ENCODE data around the gene NRP2.

NRP2 gene

DNA sequence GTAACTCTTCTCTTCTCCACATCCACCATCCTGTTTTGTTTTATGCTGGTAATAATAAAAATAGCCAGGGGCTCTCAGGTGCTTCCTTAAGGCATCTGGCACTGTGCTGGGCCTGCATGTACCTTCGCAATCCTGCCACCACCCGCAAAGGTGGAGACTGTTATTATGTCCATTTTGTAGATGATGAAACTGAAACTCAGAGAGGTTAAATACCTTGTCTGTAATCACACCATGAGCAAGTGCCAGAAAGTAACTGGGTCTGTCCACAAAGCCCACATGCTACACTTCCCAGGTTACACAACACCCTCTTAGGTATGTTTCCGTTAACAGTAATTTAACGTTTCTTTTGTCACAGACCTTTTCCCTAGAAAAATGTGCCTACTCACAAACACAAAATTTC is 27.0 kb downstream of the NRP2 start:
- Histone ChIP-seq H3K4me1 (ENCODE audit: low read depth, poor library complexity, severe bottlenecking) (peaks cover 10% of the 10 kb centered on the region), H3K79me2 (ENCODE audit: insufficient read depth, low read depth) (no peaks in the 10 kb centered on the region), H3K9ac (no peak overlapping the region), H3K4me2 (no peak overlapping the region), H3K36me3 (ENCODE audit: insufficient read depth) (no peaks in the 10 kb centered on the region), H3K27ac (no peak overlapping the region), H2AFZ (ENCODE audit: low read depth) (no peak overlapping the region), H3K27me3 (ENCODE audit: insufficient read depth, low read depth) (no peaks in the 10 kb centered on the region), H3K4me3 (IDR thresholded peaks at IDR 0.05; ENCODE audit: insufficient read depth, low read depth, low read length) (no peak overlapping the region), H4K20me1 (ENCODE audit: insufficient read depth) (no peaks in the 10 kb centered on the region)
- no peak for TF ChIP-seq CTCF (conservative IDR thresholded peaks at IDR 0.05; ENCODE audit: low read depth, low read length)

GRCh38 chr2:205712508-205712907 is 30.2 kb downstream of the NRP2 start:
- no peak overlapping the region for H2AFZ ChIP-seq (ENCODE audit: low read depth)
- no peak overlapping the region for H3K9ac ChIP-seq
- H3K79me2 ChIP-seq (ENCODE audit: insufficient read depth, low read depth), result no peaks in the 10 kb centered on the region
- no peaks in the 10 kb centered on the region for H4K20me1 ChIP-seq (ENCODE audit: insufficient read depth)
- H3K4me1 ChIP-seq (ENCODE audit: low read depth, poor library complexity, severe bottlenecking), result peaks cover 17% of the 10 kb centered on the region
- H3K27me3 ChIP-seq (ENCODE audit: insufficient read depth, low read depth), result no peaks in the 10 kb centered on the region
- H3K27ac ChIP-seq, result no peak overlapping the region
- no peak overlapping the region for H3K4me3 ChIP-seq (IDR thresholded peaks at IDR 0.05; ENCODE audit: insufficient read depth, low read depth, low read length)
- H3K36me3 ChIP-seq (ENCODE audit: insufficient read depth), result no peaks in the 10 kb centered on the region
- no peak overlapping the region for H3K4me2 ChIP-seq
- no peak for TF ChIP-seq CTCF (conservative IDR thresholded peaks at IDR 0.05; ENCODE audit: low read depth, low read length)

GRCh38 chr2:205713086-205713485 is 30.8 kb downstream of the NRP2 start:
- Histone ChIP-seq H3K4me3 (IDR thresholded peaks at IDR 0.05; ENCODE audit: insufficient read depth, low read depth, low read length) (no peak overlapping the region), H3K9ac (no peak overlapping the region), H3K4me1 (ENCODE audit: low read depth, poor library complexity, severe bottlenecking) (peaks cover 17% of the 10 kb centered on the region), H3K79me2 (ENCODE audit: insufficient read depth, low read depth) (no peaks in the 10 kb centered on the region), H3K27me3 (ENCODE audit: insufficient read depth, low read depth) (no peaks in the 10 kb centered on the region), H4K20me1 (ENCODE audit: insufficient read depth) (no peaks in the 10 kb centered on the region), H3K36me3 (ENCODE audit: insufficient read depth) (no peaks in the 10 kb centered on the region), H2AFZ (ENCODE audit: low read depth) (no peak overlapping the region), H3K4me2 (no peak overlapping the region), H3K27ac (no peak overlapping the region)
- TF ChIP-seq CTCF (conservative IDR thresholded peaks at IDR 0.05; ENCODE audit: low read depth, low read length), result no peak

GRCh38 chr2:205714058-205714776 is 31.9 kb downstream of the NRP2 start:
- peak overlapping the region; percentile 26; the same call in 1 of the 2 replicates for H3K9ac ChIP-seq
- no peaks in the 10 kb centered on the region for H4K20me1 ChIP-seq (ENCODE audit: insufficient read depth)
- peak overlapping the region; percentile 54; the same call in 1 of the 2 replicates for H3K27ac ChIP-seq
- TF ChIP-seq CTCF (conservative IDR thresholded peaks at IDR 0.05; ENCODE audit: low read depth, low read length), result no peak
- H3K79me2 ChIP-seq (ENCODE audit: insufficient read depth, low read depth), result no peaks in the 10 kb centered on the region
- H3K36me3 ChIP-seq (ENCODE audit: insufficient read depth), result no peaks in the 10 kb centered on the region
- peak overlapping the region; percentile 84 for H2AFZ ChIP-seq (ENCODE audit: low read depth)
- H3K27me3 ChIP-seq (ENCODE audit: insufficient read depth, low read depth), result no peaks in the 10 kb centered on the region
- H3K4me1 ChIP-seq (ENCODE audit: low read depth, poor library complexity, severe bottlenecking), result peaks cover 17% of the 10 kb centered on the region
- H3K4me3 ChIP-seq (IDR thresholded peaks at IDR 0.05; ENCODE audit: insufficient read depth, low read depth, low read length), result no peak overlapping the region
- H3K4me2 ChIP-seq, result peak overlapping the region; percentile 63

Measured in KMS-11 (cell line).